GM19328 (cell line): ENCODE measurements around the gene GGTLC2.
"Not testable (repeated sequence)": the region's sequence is repeated elsewhere in the genome, so short reads cannot be mapped to it uniquely, and the experiment has no call there.

Experiments used
- ATAC-seq: cut with Tn5 transposase; IDR thresholded peaks from one replicate; pipeline ENCODE4 v1.9.1; 2021; ENCODE audit warnings: mild to moderate bottlenecking, moderate library complexity; ENCODE audit not compliant: unreplicated experiment

Gene GGTLC2

GRCh38 chr22:22644314-22644713, at the start of gene GGTLC2:
Gene GGTLC2 (plus strand): TSS chr22:22644614. CDS start chr22:22646346, 1,732 bp downstream.
- ATAC-seq = not testable (repeated sequence)

GRCh38 chr22:22595001-22595835, 49.2 kb upstream of the GGTLC2 start:
- no peak for ATAC-seq

GRCh38 chr22:22598144-22598543, 46.3 kb upstream of the GGTLC2 start:
- ATAC-seq = no peak

GRCh38 chr22:22599248-22599647, 45.2 kb upstream of the GGTLC2 start:
- ATAC-seq = no peak

GRCh38 chr22:22600531-22601261, 43.7 kb upstream of the GGTLC2 start:
- ATAC-seq = no peak

GRCh38 chr22:22603470-22603947, 40.9 kb upstream of the GGTLC2 start:
- no peak for ATAC-seq

GRCh38 chr22:22604326-22605073, 39.9 kb upstream of the GGTLC2 start:
- ATAC-seq = no peak

GRCh38 chr22:22605074-22605404, 39.4 kb upstream of the GGTLC2 start:
- no peak for ATAC-seq

- not testable (repeated sequence) for ATAC-seq
Observed at GRCh38 chr22:22608022-22608421, 36.4 kb upstream of the GGTLC2 start.

- no peak for ATAC-seq
Observed at GRCh38 chr22:22609291-22609690, 35.1 kb upstream of the GGTLC2 start.

GRCh38 chr22:22612516-22612915, 31.9 kb upstream of the GGTLC2 start:
- ATAC-seq = no peak

- no peak for ATAC-seq
Observed at GRCh38 chr22:22614065-22614464, 30.3 kb upstream of the GGTLC2 start.

GRCh38 chr22:22616636-22617035, 27.8 kb upstream of the GGTLC2 start:
- ATAC-seq = no peak

- ATAC-seq = no peak
Observed at GRCh38 chr22:22618448-22618847, 26.0 kb upstream of the GGTLC2 start.

- ATAC-seq = no peak
Observed at GRCh38 chr22:22618923-22619322, 25.5 kb upstream of the GGTLC2 start.

- ATAC-seq = no peak
Observed at GRCh38 chr22:22619765-22620414, 24.5 kb upstream of the GGTLC2 start.

- not testable (repeated sequence) for ATAC-seq
Observed at GRCh38 chr22:22628546-22629495, 15.6 kb upstream of the GGTLC2 start.

- ATAC-seq = not testable (repeated sequence)
Observed at GRCh38 chr22:22631223-22631652, 13.2 kb upstream of the GGTLC2 start.

GRCh38 chr22:22632226-22632625, 12.2 kb upstream of the GGTLC2 start:
- not testable (repeated sequence) for ATAC-seq

- ATAC-seq = not testable (repeated sequence)
Observed at GRCh38 chr22:22633533-22633932, 10.9 kb upstream of the GGTLC2 start.
